GM12892 (cell line): ENCODE data around the gene AHRR.
"Not testable (repeated sequence)": the region's sequence is repeated elsewhere in the genome, so short reads cannot be mapped to it uniquely, and the experiment has no call there.

Experiments
- POLR2A ChIP-seq: IDR thresholded peaks from 2 replicates; pipeline ENCODE4 v1.6.1; 2011; ENCODE audit warnings: low read depth, low read length, control low read depth
- POLR2AphosphoS5 ChIP-seq: IDR thresholded peaks from 2 replicates; pipeline ENCODE4 v1.6.1; 2011; ENCODE audit warnings: low read depth, low read length, control low read depth
- TAF1 ChIP-seq: IDR thresholded peaks from 2 replicates; pipeline ENCODE4 v1.6.1; 2011; ENCODE audit warnings: low read depth, mild to moderate bottlenecking, control low read depth, low read length, borderline replicate concordance

DNA sequence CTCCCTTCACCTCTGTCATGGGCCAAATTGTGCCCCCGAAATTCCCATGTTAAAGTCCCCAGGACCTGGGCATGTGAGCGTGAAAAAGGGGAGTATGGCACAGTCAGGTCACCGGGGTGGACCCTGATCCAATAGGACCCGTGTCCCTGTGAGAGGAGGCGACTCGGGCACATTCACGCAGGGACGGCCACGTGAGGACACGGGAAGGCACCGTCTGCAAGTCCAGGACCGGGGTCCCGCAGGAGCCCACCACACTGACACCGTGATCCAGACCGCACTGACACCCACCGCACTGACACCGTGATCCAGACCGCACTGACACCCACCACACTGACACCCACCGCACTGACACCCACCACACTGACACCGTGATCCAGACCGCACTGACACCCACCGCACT lies 165.1 kb downstream of the AHRR start:
- TF ChIP-seq POLR2A, POLR2AphosphoS5, TAF1: not testable (repeated sequence)
